Omental fat pad (tissue), 4 donors: ENCODE measurements around the gene ZNF501. TPM values are rescaled to one million over a fixed set of nuclear protein-coding genes. Genes with fewer than 3 reads are reported as not detected.

Experiments
- ATAC-seq: fragments of 150-250 bp; one replicate; pipeline ENCODE4 v1.9.1; 2016; ENCODE audit warnings: mild to moderate bottlenecking, moderate library complexity; ENCODE audit not compliant: low FRiP score
- DNase-seq: peaks from one replicate; pipeline ENCODE4 v3.0.0-alpha.2; 2019; ENCODE audit warnings: low spot score
- total RNA-seq, 4 donors: library from RNA; depleted of rRNA; stranded (reverse); fragments of >200 nt; gene quantifications; one replicate each; pipeline ENCODE4 v1.1.0, GENCODE V29; 2016
- TF ChIP-seq, protein P1 (sequence below), 3 donors: fragments of 450-650 bp; IDR thresholded peaks; one replicate each; pipeline ENCODE4 v1.5.1; 2016 to 2017; ENCODE audit warnings: antibody characterized with exemption in 3 of 3, mild to moderate bottlenecking in 3 of 3, moderate library complexity in 2 of 3

The ZNF501 gene
- total RNA-seq, 4 donors from 2014 or later = 1.9 to 5.4 (median 2.7) TPM

DNA sequence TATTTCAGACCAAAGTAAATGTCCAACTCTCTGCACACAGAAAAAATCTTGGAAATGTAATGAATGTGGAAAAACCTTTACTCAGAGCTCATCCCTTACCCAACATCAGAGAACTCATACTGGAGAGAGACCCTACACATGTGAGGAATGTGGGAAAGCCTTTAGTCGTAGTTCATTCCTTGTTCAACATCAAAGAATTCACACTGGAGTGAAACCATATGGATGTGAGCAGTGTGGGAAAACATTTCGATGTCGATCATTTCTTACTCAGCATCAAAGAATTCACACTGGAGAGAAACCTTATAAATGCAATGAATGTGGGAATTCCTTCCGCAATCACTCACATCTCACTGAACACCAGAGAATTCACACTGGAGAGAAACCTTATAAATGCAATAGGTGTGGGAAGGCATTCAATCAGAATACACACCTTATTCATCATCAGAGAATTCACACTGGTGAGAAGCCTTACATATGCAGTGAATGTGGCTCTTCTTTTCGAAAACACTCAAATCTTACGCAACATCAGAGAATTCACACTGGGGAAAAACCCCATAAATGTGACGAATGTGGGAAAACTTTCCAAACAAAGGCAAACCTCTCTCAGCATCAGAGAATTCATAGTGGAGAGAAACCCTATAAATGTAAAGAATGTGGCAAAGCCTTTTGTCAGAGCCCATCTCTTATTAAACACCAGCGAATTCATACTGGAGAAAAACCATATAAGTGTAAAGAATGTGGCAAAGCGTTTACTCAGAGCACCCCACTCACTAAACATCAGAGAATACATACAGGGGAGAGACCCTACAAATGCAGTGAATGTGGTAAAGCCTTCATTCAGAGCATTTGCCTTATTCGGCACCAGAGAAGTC is 8.0 kb upstream of the ZNF501 start:
- ATAC-seq (no peak), DNase-seq (no peak)
- TF ChIP-seq, protein P1, sequence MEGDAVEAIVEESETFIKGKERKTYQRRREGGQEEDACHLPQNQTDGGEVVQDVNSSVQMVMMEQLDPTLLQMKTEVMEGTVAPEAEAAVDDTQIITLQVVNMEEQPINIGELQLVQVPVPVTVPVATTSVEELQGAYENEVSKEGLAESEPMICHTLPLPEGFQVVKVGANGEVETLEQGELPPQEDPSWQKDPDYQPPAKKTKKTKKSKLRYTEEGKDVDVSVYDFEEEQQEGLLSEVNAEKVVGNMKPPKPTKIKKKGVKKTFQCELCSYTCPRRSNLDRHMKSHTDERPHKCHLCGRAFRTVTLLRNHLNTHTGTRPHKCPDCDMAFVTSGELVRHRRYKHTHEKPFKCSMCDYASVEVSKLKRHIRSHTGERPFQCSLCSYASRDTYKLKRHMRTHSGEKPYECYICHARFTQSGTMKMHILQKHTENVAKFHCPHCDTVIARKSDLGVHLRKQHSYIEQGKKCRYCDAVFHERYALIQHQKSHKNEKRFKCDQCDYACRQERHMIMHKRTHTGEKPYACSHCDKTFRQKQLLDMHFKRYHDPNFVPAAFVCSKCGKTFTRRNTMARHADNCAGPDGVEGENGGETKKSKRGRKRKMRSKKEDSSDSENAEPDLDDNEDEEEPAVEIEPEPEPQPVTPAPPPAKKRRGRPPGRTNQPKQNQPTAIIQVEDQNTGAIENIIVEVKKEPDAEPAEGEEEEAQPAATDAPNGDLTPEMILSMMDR (IDR thresholded peaks at IDR 0.05) = no peak

DNA sequence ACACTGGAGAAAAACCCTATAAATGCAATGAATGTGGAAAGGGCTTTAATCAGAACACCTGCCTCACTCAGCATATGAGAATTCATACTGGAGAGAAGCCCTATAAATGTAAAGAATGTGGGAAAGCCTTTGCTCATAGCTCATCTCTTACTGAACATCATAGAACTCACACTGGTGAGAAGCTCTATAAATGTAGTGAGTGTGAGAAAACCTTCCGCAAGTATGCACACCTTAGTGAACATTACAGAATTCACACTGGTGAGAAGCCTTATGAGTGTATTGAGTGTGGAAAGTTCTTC is 7.4 kb upstream of the ZNF501 start:
- no peak for ATAC-seq
- TF ChIP-seq, protein P1 (IDR thresholded peaks at IDR 0.05) = no peak
- DNase-seq = no peak

DNA sequence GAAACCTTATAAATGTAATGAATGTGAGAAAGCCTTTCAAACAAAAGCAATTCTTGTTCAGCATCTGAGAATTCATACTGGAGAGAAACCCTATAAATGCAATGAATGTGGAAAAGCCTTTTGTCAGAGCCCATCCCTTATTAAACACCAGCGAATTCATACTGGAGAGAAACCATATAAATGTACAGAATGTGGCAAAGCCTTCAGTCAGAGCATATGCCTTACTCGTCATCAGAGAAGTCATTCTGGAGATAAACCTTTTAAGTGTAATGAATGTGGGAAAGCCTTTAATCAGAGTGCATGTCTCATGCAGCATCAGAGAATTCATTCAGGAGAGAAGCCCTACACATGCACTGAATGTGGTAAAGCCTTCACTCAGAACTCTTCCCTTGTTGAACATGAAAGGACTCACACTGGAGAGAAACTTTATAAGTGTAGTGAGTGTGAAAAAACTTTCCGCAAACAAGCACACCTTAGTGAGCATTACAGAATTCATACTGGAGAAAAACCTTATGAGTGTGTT is 5.3 kb downstream of the ZNF501 start:
- no peak for ATAC-seq
- TF ChIP-seq, protein P1 (IDR thresholded peaks at IDR 0.05) = no peak
- no peak for DNase-seq

DNA sequence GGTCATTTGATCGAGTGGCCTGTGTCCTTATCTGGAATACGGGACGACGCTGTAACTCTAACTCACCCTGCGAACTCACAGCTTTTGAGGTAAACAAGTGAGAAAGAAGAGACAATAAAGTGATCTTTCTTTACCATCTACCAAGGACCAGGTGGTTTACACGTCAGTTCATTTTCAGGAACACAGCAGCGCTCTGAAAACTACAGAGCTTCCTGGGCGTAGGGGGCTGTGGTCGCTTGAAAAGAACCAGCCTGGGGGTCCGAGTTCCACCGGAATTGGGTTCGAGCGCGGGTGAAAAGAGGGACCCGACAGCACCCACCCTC is 31.6 kb downstream of the ZNF501 start:
- ATAC-seq (no peak), DNase-seq (no peak)
- TF ChIP-seq, protein P1 (IDR thresholded peaks at IDR 0.05) = no peak

DNA sequence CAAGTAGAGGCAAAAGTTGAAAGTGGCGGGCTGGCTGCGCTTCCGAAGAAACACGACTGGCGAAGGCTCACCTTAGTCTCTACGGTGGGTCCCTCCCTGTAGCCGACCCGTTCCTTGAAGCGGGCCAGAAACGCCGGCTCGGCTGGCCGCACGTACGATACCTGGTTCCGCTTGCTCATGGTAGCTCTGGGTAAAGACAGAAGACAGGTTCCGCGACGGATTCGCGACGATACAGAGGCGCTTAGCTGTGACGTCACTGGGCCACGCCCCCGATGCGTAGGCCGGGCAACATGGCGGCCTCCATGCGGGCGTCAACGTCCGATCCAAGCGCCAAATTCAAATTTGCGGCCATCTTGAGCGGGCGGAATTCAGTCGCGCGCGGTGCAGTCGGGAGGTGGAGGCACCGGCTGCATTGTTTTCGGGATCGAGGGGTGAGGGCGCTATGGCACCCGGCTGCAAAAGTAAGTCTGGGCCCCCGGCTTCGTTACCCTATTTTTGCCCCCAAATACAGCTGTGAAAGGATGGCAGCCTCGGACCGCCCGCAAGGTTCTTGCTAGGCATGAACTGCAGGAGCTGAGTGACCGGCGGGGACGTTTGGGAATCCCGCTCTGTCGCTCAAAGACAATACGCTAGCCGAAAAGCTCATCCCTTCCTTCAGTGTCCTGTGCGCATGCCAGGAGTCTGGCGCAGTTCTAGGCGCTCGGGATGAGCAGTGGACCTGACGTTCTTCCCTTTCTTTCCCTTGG is 32.2 kb downstream of the ZNF501 start, which contains the start of the genes KIAA1143 and KIF15:
TSS of gene KIAA1143 (minus strand) at position 196 of the 746 bp plus-strand sequence. CDS start at position 179, 17 bp downstream.
TSS of gene KIF15 (plus strand) at position 371 of the 746 bp plus-strand sequence. CDS start at position 443, 72 bp downstream.
- TF ChIP-seq, protein P1 (IDR thresholded peaks at IDR 0.05) = no peak
- peak; percentile 99 for ATAC-seq

DNA sequence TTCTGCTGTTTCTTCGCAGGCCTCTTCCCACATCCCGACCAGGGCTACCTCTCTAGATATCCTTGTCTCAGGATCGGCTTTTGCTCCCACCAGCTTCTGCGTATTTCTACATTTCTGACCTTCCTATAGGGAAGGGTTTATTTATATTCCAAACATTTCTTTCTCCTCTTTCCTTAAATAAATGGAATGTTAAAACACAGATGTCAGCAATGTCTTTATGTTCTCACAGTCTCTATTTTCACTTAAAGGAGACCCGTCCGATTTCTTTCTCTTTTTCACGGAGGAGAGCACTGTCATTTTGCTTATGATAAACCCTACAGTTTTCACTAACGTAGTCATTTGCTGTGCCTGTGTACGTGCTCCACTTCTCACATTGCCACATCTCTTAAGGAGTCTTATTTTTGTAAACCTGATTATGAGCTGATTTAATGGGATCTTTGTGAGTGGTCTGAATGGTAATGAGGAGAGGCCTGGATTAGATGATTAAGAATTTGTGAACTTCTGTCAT is 32.8 kb downstream of the ZNF501 start:
- TF ChIP-seq, protein P1 (IDR thresholded peaks at IDR 0.05) = no peak
- ATAC-seq = no peak
- DNase-seq = no peak

More for the DNA sequence above, 32.2 kb downstream of the ZNF501 start, which contains the start of the genes KIAA1143 and KIF15:
- DNase-seq = peak; percentile 98
